Islet precursor cell (in vitro differentiated cells): ENCODE results near the gene ARHGEF2.
A peak's percentile ranks its signal among the peaks of the same experiment; 100 is the strongest.

Experiments used
- DNase-seq: peaks from one replicate; pipeline ENCODE4 v3.0.0-alpha.2; 2018

The ARHGEF2 gene

GRCh38 chr1:155978325-155978972 is at the start of gene ARHGEF2:
Gene ARHGEF2, minus strand, starts transcription at chr1:155978547. Its CDS starts 120 bp downstream, at chr1:155978427.
- DNase-seq = peak; percentile 86

GRCh38 chr1:156026588-156026987 is 48.2 kb upstream of the ARHGEF2 start:
- DNase-seq = no peak

- peak; percentile 89 for DNase-seq
Measured at GRCh38 chr1:156025876-156026275, 47.5 kb upstream of the ARHGEF2 start.

DNA sequence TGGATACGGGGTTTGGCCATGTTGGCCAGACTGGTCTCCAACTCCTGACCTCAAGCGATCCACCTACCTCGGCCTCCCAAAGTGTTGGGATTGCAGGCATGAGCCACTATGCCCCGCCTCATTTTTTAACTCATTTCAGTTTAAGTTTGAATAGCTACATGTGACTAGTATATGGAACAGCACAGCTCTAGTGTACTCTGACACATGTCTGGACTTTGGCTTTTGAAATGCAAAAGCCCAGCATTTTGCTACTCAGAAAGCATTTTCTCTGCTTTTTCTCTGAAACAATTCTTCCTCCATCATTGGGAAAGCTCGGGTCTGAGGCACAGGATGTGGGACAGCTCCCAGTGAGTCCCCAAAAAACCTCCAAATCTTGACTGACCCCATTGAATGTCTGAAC is 46.5 kb upstream of the ARHGEF2 start:
- DNase-seq = no peak

DNA sequence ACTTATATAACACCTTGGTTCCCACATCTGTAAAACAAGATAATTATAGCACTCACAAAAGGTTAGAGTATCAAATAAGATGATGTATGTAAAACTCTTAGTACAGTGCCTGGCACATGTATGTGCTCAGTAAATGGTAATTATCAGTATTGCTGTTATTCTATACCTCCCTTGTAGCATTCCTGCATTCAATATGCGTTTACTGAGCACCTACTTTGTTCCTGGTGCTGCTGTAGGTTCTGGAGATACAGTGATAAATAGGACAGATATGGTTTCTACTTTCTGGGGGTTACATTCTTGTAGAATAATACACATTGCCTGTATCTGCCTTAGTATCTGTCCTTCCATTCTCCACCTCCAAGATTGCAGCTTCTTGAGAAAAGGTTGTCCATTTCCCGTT is 43.6 kb upstream of the ARHGEF2 start:
- DNase-seq = no peak

- DNase-seq = no peak
Measured at GRCh38 chr1:156021093-156021428, 42.7 kb upstream of the ARHGEF2 start.

DNA sequence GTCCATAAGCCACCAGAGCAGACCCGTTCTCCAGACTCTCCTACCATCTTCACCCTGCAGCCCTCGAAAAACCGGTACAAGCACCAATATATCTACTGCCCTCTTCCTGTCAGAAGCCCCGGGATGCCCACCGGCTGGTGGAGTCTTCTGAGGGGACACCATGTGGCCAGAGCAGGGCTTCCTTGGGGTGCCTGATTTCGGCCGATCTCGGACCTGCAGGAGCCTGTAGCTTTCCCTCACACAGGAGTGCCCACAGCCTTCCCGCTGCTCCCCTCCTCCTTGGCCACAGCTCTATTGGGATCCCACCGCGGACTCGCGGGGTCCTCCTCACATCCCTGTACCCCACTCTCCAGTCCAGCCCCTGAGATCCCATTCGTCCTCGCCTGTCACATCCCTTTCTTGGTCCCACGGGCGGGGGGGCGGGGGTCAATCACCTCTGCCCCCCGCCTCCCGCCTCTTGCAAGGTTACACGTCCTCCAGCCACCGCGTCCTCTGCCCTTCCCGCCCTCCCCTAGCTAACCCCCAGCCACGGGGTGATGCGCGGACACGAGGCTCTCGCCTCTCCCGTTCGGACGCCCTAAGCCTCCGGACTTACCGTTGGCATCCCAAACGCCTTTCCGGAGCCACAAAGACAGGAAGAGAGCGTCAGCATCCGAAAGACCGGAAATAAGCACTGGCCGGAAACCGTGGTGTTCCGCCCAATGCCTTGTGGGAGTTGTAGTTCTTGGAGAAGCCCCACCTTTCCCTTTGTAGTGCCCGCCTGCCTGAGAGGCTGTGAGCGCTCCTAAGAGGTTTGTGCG is 42.1 kb upstream of the ARHGEF2 start, which contains the start of gene SSR2:
Gene SSR2 (minus strand): TSS at position 659 of the 800 bp plus-strand sequence. CDS start 784 bp downstream, outside the sequence.
- DNase-seq = peak; percentile 96

GRCh38 chr1:156019946-156020292 is 41.6 kb upstream of the ARHGEF2 start:
- no peak for DNase-seq

GRCh38 chr1:156014829-156015228 is 36.5 kb upstream of the ARHGEF2 start:
- DNase-seq = no peak

DNA sequence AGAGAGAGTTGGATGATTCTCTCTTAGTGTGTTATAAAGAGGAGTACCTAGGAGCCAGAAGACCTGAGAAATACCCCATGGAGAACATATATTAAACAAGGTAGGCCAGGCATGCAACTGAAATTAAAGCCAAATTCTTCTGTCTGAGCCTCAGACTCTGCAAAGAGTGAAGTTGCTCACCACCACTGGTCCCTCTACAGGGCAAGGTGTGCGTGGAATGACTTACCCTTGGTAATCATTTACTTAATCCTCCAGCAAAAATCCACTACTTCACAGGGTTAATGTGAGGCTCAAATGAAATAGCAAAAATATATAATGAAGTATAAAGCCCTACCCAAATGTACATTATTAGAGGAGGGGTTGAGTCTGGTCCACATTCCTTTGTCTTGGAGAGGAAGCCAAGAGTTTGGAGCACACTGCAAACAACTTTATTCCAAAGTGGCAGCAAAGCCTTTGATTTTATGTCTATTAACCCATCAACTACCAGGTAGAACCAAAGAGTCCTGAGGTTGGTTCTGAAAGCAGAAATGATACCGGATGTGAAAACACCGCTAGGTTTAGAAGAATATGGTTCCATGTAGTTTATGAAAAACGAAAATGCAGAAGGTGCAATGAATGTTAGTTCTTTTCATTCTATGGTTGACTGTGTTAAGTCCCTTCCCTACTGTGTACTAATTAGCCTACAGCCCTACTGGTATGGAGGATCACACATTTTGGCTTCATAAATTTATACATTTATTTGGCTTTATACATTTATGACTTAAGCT is 33.9 kb upstream of the ARHGEF2 start:
- DNase-seq = no peak

DNA sequence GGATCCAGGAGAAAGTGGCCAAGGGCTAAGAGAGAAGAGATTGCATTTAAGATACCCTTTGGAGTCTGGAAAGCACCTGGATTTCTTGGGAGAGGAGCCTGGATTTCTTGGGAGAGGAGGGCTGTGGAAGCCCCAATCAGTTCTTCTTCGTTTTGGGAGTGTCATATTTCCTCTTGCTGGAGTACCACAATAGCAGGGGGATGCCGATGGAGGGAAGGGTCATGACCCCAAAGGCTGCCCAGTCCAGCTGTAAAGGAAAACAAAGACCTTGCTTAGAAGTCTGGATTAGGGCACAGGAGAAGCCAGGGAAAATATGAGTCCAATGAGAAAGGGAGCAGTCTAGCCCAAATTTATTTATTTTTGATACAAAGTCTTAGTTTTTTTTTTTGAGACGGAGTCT is 31.1 kb upstream of the ARHGEF2 start:
- no peak for DNase-seq

DNA sequence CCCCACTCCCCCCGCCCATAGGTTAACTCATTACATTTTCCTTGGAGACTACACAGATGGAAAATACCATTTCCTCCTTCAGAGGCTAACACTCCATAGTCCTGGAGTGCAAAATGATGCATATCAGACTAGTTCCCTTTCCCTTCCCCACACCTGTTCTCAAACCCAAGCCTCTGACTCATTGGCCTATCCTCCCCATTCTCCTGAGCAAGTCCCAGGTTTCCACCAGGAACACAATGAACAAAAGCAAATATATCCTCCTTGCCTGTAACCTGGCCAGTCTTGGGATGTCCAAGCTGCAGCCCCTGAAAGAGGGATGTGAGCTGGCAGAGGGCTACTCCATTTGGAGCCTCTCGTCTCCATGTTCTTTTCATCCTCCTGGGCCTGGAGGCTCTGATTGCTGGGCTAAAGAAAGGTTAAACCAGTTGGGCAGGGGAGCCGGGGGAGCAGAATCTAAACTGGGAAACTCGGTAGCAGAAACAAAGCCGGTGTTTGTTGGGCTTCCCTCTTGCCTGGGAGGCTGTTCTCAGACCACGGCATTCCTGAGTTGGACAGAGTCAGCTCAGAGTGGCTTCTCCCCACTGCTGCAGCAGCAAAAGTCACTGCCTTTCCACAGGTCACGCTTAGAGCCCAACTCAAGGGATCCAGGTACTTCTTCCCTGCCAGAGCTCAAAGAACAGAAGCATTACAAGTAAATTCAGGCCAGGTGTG is 28.5 kb upstream of the ARHGEF2 start:
- peak; percentile 93 for DNase-seq

DNA sequence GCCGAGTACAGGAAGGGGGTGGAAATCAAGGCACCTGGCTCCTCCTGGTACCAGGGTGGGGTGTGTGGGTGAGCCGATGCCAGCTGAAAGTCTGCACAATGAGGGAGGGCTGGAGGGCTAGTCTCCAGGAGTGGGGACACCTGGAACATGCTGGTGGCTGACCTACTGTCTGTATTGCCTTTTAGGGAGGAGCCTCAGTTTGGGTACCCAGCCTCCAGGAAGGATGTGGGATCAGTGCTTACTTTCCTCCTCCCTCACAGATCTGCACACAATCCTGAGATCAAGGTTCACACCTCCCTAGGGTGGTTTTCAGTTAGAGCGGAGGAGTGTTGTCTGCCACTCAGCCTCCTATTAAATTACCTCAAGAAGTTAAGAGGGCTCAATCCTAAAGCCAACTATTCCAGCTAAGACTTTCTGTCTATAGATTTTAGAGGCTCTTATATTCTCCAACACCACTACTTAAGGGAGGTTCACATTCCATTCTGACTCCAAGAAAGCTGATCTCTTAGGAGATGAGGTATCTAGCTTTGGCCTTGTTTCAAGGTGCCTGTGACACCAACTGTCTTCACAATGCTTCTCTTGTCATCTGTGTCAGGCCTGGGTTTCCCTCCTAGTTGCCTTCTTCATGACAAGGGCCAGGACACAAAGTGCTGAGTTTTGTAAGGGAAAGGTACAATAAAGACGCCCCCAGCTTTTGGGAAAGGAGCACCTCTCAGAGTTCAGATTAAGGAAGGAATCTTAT is 26.7 kb upstream of the ARHGEF2 start:
- DNase-seq = no peak

- no peak for DNase-seq
Measured at GRCh38 chr1:156003923-156004188, 25.5 kb upstream of the ARHGEF2 start.

GRCh38 chr1:156002188-156002911 is 24.0 kb upstream of the ARHGEF2 start:
- DNase-seq = no peak

- no peak for DNase-seq
Measured at GRCh38 chr1:156001662-156002171, 23.4 kb upstream of the ARHGEF2 start.

GRCh38 chr1:156001021-156001661 is 22.8 kb upstream of the ARHGEF2 start:
- DNase-seq = no peak

DNA sequence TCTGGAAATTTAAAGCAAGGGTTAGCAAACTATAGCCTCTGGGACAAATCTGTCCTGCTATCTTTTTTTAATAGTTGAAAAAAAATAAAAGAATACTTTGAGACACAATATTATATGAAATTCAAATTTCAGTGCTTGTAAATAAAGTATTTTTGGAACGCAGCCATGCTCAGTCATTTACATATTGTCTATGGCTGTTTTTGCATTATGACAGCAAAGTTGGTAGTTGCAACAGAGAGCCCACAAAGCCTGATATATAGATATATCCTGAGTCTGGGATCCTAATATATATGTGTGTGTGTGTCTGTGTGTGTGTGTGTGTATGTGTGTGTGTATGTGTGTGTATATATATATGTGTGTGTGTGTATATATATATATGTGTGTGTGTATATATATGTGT is 21.6 kb upstream of the ARHGEF2 start:
- DNase-seq = no peak

DNA sequence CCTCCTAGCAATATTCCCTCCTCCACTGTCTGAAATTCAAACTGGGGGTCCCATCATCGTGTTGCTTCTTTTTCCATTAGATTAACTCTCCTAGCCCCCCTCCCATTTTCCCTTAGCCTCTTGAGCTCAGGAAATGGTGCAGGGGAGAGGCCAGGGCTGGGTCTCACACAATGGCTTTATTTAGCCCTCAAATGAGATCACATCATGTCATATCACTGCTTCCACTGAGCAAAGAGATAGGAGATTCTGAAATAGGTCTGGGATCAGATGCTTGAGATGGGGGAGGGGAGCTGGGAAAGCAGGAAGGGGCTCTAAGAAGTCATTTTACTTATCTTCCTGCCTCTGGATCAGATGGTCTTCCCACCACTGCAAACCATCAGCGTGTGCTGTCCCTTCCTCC is 17.8 kb upstream of the ARHGEF2 start:
- DNase-seq = no peak

- DNase-seq = no peak
Measured at GRCh38 chr1:155993595-155993994, 15.2 kb upstream of the ARHGEF2 start.
